GM21723 (cell line): ENCODE measurements around the gene CTNNA1.

Experiments
- ATAC-seq: cut with Tn5 transposase; IDR thresholded peaks from one replicate; pipeline ENCODE4 v1.9.1; 2021; ENCODE audit warnings: mild to moderate bottlenecking, moderate library complexity; ENCODE audit not compliant: unreplicated experiment

Gene CTNNA1

DNA sequence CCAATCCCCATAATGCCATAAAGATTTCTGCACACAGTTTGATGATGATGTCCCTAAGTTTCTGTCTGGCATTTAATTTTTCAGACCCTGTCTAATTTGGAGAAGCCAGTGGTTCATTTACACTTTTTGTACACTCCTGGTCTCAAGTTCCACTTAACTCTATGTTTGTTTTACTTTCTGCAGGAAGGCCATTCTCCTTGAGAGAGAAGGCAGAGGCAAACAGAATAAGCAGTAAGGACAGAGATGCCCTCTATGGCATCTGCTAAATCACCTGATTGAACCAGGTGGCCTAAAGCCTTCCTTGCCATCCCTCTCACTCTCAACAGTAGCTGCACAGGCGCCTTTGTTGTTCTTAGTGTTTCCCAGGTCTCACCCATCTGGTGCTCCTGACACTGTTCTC lies 208.0 kb downstream of the CTNNA1 start:
- no peak for ATAC-seq

DNA sequence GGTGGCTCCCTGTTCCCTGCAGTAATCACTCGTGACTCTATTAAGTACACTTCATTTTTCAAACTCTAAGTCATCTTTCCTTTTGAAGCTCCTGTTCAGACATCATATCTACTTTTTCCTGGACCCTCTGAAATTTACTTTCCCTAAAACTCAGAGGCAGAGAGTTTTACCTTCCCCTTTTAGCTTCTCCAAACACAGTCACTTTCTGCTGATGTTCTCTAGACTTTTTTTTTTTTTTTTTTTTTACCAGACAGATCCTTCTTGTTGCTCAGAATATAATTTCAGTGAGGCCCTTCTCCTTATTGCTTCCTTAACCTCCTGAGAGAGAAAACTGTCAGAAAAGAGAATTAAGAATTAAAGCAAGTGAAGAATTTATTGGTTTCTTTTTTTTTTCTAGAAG lies 208.5 kb downstream of the CTNNA1 start:
- no peak for ATAC-seq

DNA sequence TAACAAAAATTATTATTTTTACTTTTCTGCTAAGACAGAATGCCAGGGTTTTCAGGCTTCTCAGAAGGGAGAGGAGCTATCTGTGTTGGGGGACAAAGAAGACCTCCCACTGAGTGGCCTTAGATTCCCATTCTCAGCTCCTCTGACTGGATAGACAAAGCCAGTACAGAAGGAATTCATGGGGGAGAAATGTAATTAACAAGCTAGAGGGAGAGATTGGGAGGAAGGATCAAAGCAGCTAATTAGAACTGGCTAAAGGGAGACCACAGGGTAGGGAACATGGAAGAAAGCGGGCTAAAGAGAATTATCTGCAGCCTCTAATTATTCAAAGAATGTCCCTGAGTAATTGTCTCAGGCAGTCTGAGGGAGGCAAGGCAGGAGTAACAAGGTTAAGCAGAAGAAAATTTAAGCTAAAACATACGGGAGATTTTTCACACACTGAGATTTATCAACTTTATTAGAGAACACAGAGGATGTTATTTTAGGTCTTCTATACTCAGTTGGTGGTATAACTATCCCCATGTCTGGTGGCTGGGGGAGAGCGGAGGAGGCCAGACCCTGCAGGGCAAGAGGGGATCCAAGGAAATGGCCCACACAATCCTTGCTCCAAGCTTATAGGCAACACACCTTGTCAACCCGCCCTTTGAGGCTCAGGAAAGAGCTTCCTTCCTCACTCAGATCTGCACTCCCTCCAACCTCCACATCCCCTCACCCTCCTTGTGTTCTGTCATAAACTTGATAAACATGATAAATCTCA lies 209.6 kb downstream of the CTNNA1 start:
- no peak for ATAC-seq

DNA sequence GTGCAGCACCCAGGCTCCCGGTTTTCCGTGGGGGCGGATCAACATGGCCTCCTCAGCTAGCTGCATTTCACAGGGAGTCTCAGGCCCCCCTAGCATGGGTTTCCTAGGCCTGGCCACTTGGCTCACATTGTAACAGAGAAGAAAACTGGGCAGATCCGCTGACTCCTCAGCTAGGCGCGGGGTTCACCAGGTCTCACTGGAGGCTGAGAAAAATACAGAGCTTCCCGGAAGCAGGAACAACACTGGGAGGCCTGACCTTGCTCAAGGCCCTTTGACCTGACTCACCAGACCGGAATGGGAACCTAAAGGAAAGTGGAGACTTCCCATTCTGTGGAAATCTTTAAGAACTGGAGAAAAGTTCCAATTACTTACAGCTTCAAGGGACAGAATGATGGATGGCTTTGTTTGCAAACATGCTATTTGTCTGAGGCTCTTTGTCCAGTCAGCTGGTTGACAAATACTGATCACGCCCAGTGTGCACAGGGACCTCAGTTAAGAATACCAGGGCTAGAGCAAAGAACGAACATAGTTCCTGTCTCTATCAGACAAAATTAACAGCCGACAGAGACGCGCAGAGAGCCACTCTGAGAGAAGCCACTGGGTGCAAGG lies 210.6 kb downstream of the CTNNA1 start:
- ATAC-seq, result no peak

DNA sequence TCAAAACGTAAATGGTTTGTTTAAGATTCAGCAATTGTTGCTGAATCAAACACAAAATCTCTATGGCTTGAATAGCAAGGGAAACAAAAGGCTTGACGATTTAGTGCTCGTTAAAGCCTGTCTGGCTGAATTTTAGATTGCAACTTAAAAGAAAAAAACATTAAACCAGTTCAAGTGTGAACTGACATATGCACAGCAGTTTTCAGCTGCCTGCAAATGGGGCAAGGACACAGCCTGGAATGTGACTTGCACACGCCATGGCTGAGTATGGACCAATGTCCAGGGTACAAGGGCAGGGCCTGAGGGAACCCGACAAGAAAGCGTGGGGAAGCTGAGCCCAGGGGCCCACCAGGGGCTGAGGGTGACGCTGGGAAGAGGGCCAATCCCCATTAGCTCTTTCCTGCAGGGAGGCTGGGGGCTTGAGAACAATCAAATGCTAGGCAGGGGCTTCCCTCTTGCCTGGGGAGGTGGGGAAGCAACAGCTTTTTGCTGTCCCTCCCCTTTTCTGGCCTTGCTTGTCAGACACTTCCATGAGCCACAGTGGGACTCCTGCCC lies 211.5 kb downstream of the CTNNA1 start:
- ATAC-seq, result no peak

GRCh38 chr5:138965626-138966025 lies 212.4 kb downstream of the CTNNA1 start:
- no peak for ATAC-seq

- no peak for ATAC-seq
Observed at GRCh38 chr5:138966236-138966985, 213.2 kb downstream of the CTNNA1 start.

GRCh38 chr5:138967791-138968448 lies 214.7 kb downstream of the CTNNA1 start:
- ATAC-seq, result no peak

GRCh38 chr5:138968601-138969000 lies 215.4 kb downstream of the CTNNA1 start:
- no peak for ATAC-seq

DNA sequence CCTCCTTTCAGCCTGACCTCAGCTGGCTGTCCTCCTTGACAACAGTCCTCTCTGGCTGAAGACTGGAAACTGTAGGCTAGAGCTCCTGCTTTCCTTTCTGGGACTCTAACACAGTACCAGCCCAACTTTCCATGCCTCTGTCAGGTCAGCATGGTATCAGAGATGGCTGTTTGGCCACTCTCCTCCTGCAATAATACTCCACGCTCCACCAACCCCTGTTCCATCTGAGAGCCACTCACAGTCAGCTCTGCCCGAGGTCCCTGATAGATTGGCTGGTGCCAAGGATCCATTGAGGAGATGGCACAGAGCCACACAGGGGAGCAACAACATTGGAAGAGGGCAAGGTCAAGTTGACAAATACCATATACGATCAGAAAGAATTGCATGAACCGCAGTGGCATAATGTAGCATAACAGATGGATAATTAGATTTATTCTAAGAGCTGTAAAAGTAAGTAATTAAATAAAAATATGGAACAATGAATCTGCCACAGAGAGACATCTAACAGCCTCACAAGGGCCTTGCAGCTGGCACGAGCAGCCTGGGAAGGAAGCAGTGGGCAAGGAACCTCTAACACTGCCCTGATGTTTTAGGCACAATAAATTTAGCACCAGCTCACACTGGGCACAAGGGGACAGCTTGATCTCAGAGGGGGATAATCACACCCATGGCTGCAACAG lies 216.2 kb downstream of the CTNNA1 start:
- ATAC-seq, result no peak

- no peak for ATAC-seq
Observed at GRCh38 chr5:138972230-138972629, 219.0 kb downstream of the CTNNA1 start.

DNA sequence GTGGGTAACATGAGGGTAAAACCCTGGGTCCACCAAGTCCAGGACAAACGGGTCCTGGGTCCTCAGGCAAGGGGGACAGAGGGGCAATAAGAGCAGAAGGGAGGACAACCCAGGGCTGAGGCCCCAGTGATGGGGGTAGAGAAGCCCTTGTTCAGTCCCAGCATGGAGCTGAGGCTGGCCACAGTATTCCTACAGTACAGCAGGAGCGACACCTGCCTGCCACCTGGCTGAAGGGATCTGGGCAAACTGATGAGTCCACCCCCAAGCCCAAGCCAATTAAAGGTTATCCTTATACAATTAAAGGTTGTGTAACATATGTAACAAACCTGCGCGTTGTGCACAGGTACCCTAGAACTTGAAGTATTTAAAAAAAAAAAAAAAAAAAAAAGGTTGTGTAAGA lies 219.6 kb downstream of the CTNNA1 start:
- ATAC-seq, result no peak

- no peak for ATAC-seq
Observed at GRCh38 chr5:138974227-138975063, 221.2 kb downstream of the CTNNA1 start.

GRCh38 chr5:138975098-138975847 lies 222.0 kb downstream of the CTNNA1 start:
- ATAC-seq, result no peak

DNA sequence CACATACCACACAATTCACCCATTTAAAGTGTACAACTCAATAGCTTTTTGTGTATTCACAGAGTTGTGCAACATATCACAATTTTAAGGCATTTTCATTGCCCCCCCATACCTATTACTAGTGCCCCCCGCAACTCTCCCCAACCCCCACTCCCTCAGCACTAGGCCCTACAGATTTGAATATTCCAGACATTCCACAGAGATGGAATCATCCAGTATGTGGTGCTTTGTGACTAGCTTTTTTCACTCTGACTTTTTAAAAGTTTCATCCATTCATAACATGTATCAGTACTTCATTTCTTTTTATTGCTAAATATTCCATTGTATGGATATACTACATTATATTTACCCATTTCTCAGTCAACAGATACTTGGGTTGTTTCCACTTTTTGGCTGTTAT lies 224.9 kb downstream of the CTNNA1 start:
- ATAC-seq, result no peak

DNA sequence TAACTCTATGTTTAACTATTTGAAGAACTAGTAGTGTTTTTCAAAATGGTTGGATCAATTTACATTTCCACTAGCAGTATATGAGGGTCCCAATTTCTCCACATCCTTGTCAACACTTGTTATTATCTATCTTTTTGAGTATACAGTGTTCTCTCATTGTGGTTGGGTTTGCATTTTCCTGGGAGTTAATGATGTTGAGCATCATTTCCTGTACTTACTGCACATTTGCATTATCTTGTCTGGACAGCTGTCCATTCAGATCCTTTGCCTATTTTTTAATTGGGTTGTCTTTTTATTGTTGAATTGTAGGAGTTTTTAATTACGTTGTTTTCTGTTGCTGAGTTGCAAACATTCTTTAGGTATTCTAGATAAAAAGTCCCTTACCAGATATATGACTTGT lies 225.4 kb downstream of the CTNNA1 start:
- ATAC-seq, result no peak

DNA sequence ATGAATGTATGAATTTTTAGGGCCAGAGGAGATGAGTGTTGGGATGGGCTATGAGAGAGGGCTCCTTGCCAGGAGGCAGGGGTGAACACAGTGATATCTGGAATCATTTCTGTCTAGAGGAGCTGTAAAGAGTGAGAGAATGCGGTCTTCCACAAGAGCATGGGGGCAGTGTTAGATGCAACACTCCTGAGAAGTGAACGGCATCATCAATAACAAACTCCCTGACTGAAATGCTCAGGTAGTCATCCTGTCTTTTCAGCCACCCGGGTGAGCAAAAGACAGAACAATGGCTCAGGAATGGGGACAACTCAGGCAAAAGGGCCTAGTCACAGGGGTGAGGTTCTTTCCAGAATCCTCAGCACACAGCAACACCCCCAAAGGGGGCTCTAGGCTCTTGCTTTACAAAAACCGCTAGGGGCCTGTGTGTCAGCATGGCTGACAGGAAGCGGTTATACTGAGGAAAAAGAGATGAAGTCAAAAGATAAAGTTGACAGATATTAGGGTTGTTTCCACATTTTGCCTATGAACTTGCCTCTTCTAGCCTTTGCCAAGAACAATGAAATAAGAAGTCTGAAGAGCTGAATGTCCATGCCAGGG lies 226.6 kb downstream of the CTNNA1 start:
- no peak for ATAC-seq

- ATAC-seq, result no peak
Observed at GRCh38 chr5:138980441-138980840, 227.2 kb downstream of the CTNNA1 start.

GRCh38 chr5:138981131-138981530 lies 227.9 kb downstream of the CTNNA1 start:
- ATAC-seq, result no peak
